Measurements from ENCODE around the gene SORCS2.

- TF ChIP-seq POLR2AphosphoS5 (IDR thresholded peaks at IDR 0.05) = no peak
- TF ChIP-seq, protein P1, sequence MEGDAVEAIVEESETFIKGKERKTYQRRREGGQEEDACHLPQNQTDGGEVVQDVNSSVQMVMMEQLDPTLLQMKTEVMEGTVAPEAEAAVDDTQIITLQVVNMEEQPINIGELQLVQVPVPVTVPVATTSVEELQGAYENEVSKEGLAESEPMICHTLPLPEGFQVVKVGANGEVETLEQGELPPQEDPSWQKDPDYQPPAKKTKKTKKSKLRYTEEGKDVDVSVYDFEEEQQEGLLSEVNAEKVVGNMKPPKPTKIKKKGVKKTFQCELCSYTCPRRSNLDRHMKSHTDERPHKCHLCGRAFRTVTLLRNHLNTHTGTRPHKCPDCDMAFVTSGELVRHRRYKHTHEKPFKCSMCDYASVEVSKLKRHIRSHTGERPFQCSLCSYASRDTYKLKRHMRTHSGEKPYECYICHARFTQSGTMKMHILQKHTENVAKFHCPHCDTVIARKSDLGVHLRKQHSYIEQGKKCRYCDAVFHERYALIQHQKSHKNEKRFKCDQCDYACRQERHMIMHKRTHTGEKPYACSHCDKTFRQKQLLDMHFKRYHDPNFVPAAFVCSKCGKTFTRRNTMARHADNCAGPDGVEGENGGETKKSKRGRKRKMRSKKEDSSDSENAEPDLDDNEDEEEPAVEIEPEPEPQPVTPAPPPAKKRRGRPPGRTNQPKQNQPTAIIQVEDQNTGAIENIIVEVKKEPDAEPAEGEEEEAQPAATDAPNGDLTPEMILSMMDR (IDR thresholded peaks at IDR 0.05; ENCODE audit: poor library complexity, severe bottlenecking) = no peak
- TF ChIP-seq EZH2 (IDR thresholded peaks at IDR 0.05; ENCODE audit: borderline replicate concordance, insufficient read depth, low read length, poor library complexity, severe bottlenecking) = no peak
- TF ChIP-seq REST (IDR thresholded peaks at IDR 0.05; ENCODE audit: borderline replicate concordance) = no peak
- TF ChIP-seq RAD21 (conservative IDR thresholded peaks at IDR 0.05) = no peak
- no peak for TF ChIP-seq EP300 (conservative IDR thresholded peaks at IDR 0.05; ENCODE audit: poor library complexity, severe bottlenecking)
Measured at GRCh38 chr4:7638984-7639789, 446.8 kb downstream of the SORCS2 start.

All from neural cell (in vitro differentiated cells).